ENCODE measurements around the gene SPATA20. TPM values are rescaled to one million over a fixed set of nuclear protein-coding genes. Genes with fewer than 3 reads are reported as not detected.

SPATA20 gene
- total RNA-seq, 4 donors from 2014 or later = 34.1 to 67.3 (median 38.1) TPM

GRCh38 chr17:50580646-50581045 lies 33.7 kb downstream of the SPATA20 start:
- no peak overlapping the region for H3K27ac ChIP-seq
- H3K4me3 ChIP-seq = no peak overlapping the region
- TF ChIP-seq CTCF (IDR thresholded peaks at IDR 0.05) (no peak), POLR2A (IDR thresholded peaks at IDR 0.05) (no peak)
- no peaks in the 10 kb centered on the region for H3K9me3 ChIP-seq
- no peaks in the 10 kb centered on the region for H3K4me1 ChIP-seq
- H3K27me3 ChIP-seq = peaks cover 0 to 30% (median 0%) of the 10 kb centered on the region in 4 donors
- intact Hi-C loops (cut with DNase I) = no loop called here
- no CpG with 5 or more reads among the region's 9 CpGs for WGBS, 2 donors
- no peak for DNase-seq
- H3K36me3 ChIP-seq = no peaks in the 10 kb centered on the region

DNA sequence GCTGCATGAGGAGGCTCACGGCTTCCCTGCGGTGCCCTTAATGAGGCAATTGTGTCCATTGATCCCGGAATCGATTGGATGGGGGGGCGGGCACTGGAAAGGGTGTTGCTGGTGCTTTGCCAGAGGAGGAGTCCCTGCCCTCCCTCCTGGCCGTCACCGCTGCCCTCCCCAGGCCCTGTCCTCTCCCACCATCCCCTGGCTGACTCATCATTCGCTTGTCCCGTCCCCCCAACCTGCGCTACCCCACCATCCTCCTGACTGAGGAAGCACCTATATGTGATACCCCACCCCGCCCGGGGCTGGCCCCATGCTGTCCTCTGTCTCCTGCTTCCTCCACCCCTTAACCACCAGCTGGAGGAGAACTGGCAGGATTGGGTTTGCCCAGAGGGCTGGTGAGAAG lies 34.3 kb downstream of the SPATA20 start:
- no peak for TF ChIP-seq CTCF (IDR thresholded peaks at IDR 0.05)
- Histone ChIP-seq H3K36me3 (no peaks in the 10 kb centered on the region), H3K4me3 (no peak overlapping the region), H3K9me3 (no peaks in the 10 kb centered on the region), H3K27me3 (peaks cover 0 to 30% (median 0%) of the 10 kb centered on the region in 4 donors), H3K27ac (no peak overlapping the region), H3K4me1 (no peaks in the 10 kb centered on the region)
- intact Hi-C loops (cut with DNase I) = no loop called here
- WGBS, 2 donors = 79 to 89% methylated on average over 8 to 12 of the region's 12 CpGs
- no peak for DNase-seq

GRCh38 chr17:50582741-50583140 lies 35.8 kb downstream of the SPATA20 start:
- intact Hi-C loops (cut with DNase I) = no loop called here

GRCh38 chr17:50583641-50584040 lies 36.7 kb downstream of the SPATA20 start:
- DNase-seq = no peak
- Histone ChIP-seq H3K36me3 (no peaks in the 10 kb centered on the region), H3K4me3 (no peak overlapping the region), H3K27ac (no peak overlapping the region), H3K27me3 (peaks cover 0 to 21% (median 0%) of the 10 kb centered on the region in 4 donors), H3K9me3 (no peaks in the 10 kb centered on the region), H3K4me1 (peaks cover 0 to 3% (median 3%) of the 10 kb centered on the region in 3 donors)
- intact Hi-C loops (cut with DNase I) = no loop called here
- TF ChIP-seq POLR2A (IDR thresholded peaks at IDR 0.05) (no peak), CTCF (IDR thresholded peaks at IDR 0.05) (no peak)
- WGBS, 2 donors = 63 to 71% methylated on average over 6 to 7 of the region's 7 CpGs

More at GRCh38 chr17:50582741-50583140, 35.8 kb downstream of the SPATA20 start:
- no peaks in the 10 kb centered on the region for H3K36me3 ChIP-seq
- no peaks in the 10 kb centered on the region for H3K4me1 ChIP-seq
- no peak overlapping the region for H3K27ac ChIP-seq
- 65 to 71% methylated on average over 1 to 2 of the region's 2 CpGs for WGBS, 2 donors
- TF ChIP-seq POLR2A (IDR thresholded peaks at IDR 0.05) (no peak), CTCF (IDR thresholded peaks at IDR 0.05) (no peak)
- H3K27me3 ChIP-seq = peaks cover 0 to 26% (median 0%) of the 10 kb centered on the region in 4 donors
- DNase-seq = no peak
- no peak overlapping the region for H3K4me3 ChIP-seq
- no peaks in the 10 kb centered on the region for H3K9me3 ChIP-seq

DNA sequence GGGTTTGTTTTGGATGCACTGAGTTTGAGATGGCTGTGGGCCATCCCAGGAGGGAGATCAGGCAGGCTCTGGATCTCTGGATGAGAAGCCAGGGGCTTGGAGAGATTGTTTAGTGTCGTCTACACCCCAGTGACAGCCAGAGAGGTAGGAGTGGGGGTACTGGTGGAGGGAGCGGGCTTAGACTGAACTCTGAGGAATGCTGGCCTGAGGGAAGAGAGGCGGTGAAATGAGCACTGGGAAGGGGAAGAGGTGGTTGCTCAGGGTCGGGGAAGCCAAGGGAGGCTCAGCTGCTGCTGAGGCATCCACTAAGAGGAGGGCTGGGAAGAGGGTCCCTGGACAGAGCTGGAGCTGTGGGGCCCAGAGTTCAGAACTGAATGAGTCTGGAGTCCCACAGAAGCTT lies 37.1 kb downstream of the SPATA20 start:
- TF ChIP-seq POLR2A (IDR thresholded peaks at IDR 0.05) (no peak), CTCF (IDR thresholded peaks at IDR 0.05) (no peak)
- peaks cover 0 to 17% (median 0%) of the 10 kb centered on the region in 4 donors for H3K27me3 ChIP-seq
- peaks cover 2 to 8% (median 7%) of the 10 kb centered on the region in 3 donors for H3K4me1 ChIP-seq
- H3K36me3 ChIP-seq = no peaks in the 10 kb centered on the region
- no peaks in the 10 kb centered on the region for H3K9me3 ChIP-seq
- H3K4me3 ChIP-seq = no peak overlapping the region
- no peak for DNase-seq
- WGBS, 2 donors = 68 to 76% methylated on average over 4 of the region's 4 CpGs
- intact Hi-C loops (cut with DNase I) = no loop called here
- no peak overlapping the region for H3K27ac ChIP-seq
